ENCODE measurements around the gene ANKS6.

DNA sequence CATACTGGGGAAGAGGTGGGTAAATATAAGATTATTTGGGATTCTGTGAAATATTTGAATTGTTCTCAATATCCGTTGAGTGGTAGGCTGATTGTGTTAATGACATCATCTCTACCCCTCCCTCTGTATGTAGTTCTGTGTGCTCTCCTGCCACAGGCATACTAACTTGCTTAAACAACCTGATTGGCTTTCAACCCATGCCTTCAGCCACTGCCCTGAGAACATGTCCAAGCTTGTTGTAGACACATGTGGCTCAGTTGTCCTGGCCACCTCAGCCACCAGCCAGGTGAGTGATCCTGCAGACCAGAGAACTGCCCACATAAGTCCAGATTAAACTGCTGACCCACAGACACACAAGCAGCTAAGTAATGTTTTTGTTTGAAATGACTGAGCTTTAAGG is 31.1 kb downstream of the ANKS6 start:
- TF ChIP-seq, protein P1, sequence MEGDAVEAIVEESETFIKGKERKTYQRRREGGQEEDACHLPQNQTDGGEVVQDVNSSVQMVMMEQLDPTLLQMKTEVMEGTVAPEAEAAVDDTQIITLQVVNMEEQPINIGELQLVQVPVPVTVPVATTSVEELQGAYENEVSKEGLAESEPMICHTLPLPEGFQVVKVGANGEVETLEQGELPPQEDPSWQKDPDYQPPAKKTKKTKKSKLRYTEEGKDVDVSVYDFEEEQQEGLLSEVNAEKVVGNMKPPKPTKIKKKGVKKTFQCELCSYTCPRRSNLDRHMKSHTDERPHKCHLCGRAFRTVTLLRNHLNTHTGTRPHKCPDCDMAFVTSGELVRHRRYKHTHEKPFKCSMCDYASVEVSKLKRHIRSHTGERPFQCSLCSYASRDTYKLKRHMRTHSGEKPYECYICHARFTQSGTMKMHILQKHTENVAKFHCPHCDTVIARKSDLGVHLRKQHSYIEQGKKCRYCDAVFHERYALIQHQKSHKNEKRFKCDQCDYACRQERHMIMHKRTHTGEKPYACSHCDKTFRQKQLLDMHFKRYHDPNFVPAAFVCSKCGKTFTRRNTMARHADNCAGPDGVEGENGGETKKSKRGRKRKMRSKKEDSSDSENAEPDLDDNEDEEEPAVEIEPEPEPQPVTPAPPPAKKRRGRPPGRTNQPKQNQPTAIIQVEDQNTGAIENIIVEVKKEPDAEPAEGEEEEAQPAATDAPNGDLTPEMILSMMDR (conservative IDR thresholded peaks at IDR 0.05; ENCODE audit: low read depth in 2 of 2): no peak
- no peak for TF ChIP-seq STAT1 (IDR thresholded peaks at IDR 0.05; ENCODE audit: unreplicated experiment)
- TF ChIP-seq, protein P2, sequence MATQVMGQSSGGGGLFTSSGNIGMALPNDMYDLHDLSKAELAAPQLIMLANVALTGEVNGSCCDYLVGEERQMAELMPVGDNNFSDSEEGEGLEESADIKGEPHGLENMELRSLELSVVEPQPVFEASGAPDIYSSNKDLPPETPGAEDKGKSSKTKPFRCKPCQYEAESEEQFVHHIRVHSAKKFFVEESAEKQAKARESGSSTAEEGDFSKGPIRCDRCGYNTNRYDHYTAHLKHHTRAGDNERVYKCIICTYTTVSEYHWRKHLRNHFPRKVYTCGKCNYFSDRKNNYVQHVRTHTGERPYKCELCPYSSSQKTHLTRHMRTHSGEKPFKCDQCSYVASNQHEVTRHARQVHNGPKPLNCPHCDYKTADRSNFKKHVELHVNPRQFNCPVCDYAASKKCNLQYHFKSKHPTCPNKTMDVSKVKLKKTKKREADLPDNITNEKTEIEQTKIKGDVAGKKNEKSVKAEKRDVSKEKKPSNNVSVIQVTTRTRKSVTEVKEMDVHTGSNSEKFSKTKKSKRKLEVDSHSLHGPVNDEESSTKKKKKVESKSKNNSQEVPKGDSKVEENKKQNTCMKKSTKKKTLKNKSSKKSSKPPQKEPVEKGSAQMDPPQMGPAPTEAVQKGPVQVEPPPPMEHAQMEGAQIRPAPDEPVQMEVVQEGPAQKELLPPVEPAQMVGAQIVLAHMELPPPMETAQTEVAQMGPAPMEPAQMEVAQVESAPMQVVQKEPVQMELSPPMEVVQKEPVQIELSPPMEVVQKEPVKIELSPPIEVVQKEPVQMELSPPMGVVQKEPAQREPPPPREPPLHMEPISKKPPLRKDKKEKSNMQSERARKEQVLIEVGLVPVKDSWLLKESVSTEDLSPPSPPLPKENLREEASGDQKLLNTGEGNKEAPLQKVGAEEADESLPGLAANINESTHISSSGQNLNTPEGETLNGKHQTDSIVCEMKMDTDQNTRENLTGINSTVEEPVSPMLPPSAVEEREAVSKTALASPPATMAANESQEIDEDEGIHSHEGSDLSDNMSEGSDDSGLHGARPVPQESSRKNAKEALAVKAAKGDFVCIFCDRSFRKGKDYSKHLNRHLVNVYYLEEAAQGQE (IDR thresholded peaks at IDR 0.05; ENCODE audit: unreplicated experiment): no peak
- no peak for TF ChIP-seq EZH2 (IDR thresholded peaks at IDR 0.05; ENCODE audit: low read depth, unreplicated experiment)
- no peak for TF ChIP-seq EZH2phosphoT487 (IDR thresholded peaks at IDR 0.05; ENCODE audit: unreplicated experiment)
- TF ChIP-seq, protein P3, sequence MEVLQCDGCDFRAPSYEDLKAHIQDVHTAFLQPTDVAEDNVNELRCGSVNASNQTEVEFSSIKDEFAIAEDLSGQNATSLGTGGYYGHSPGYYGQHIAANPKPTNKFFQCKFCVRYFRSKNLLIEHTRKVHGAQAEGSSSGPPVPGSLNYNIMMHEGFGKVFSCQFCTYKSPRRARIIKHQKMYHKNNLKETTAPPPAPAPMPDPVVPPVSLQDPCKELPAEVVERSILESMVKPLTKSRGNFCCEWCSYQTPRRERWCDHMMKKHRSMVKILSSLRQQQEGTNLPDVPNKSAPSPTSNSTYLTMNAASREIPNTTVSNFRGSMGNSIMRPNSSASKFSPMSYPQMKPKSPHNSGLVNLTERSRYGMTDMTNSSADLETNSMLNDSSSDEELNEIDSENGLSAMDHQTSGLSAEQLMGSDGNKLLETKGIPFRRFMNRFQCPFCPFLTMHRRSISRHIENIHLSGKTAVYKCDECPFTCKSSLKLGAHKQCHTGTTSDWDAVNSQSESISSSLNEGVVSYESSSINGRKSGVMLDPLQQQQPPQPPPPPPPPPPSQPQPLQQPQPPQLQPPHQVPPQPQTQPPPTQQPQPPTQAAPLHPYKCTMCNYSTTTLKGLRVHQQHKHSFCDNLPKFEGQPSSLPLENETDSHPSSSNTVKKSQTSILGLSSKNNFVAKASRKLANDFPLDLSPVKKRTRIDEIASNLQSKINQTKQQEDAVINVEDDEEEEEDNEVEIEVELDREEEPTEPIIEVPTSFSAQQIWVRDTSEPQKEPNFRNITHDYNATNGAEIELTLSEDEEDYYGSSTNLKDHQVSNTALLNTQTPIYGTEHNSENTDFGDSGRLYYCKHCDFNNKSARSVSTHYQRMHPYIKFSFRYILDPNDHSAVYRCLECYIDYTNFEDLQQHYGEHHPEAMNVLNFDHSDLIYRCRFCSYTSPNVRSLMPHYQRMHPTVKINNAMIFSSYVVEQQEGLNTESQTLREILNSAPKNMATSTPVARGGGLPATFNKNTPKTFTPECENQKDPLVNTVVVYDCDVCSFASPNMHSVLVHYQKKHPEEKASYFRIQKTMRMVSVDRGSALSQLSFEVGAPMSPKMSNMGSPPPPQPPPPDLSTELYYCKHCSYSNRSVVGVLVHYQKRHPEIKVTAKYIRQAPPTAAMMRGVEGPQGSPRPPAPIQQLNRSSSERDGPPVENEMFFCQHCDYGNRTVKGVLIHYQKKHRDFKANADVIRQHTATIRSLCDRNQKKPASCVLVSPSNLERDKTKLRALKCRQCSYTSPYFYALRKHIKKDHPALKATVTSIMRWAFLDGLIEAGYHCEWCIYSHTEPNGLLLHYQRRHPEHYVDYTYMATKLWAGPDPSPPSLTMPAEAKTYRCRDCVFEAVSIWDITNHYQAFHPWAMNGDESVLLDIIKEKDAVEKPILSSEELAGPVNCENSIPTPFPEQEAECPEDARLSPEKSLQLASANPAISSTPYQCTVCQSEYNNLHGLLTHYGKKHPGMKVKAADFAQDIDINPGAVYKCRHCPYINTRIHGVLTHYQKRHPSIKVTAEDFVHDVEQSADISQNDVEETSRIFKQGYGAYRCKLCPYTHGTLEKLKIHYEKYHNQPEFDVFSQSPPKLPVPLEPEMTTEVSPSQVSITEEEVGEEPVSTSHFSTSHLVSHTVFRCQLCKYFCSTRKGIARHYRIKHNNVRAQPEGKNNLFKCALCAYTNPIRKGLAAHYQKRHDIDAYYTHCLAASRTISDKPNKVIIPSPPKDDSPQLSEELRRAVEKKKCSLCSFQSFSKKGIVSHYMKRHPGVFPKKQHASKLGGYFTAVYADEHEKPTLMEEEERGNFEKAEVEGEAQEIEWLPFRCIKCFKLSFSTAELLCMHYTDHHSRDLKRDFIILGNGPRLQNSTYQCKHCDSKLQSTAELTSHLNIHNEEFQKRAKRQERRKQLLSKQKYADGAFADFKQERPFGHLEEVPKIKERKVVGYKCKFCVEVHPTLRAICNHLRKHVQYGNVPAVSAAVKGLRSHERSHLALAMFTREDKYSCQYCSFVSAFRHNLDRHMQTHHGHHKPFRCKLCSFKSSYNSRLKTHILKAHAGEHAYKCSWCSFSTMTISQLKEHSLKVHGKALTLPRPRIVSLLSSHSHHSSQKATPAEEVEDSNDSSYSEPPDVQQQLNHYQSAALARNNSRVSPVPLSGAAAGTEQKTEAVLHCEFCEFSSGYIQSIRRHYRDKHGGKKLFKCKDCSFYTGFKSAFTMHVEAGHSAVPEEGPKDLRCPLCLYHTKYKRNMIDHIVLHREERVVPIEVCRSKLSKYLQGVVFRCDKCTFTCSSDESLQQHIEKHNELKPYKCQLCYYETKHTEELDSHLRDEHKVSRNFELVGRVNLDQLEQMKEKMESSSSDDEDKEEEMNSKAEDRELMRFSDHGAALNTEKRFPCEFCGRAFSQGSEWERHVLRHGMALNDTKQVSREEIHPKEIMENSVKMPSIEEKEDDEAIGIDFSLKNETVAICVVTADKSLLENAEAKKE (CRISPR knock-in tag; IDR thresholded peaks at IDR 0.05): no peak
- TF ChIP-seq POLR2AphosphoS5 (IDR thresholded peaks at IDR 0.05; ENCODE audit: low read depth): no peak
